Liver (tissue), 3 donors: ENCODE data around the gene IARS1.

Source experiments
- ATF3 ChIP-seq: IDR thresholded peaks from 2 replicates; pipeline ENCODE4 v1.6.1; 2016; ENCODE audit warnings: antibody characterized with exemption
- CTCF ChIP-seq: fragments of 150-350 bp; IDR thresholded peaks from 2 replicates; pipeline ENCODE4 v1.5.1; 2017; ENCODE audit warnings: improper control_type of control experiment, low read depth, low read length; ENCODE audit not compliant: missing input control
- GABPA ChIP-seq, 2 donors: IDR thresholded peaks in 1 of 2; conservative IDR thresholded peaks in 1 of 2; 2 replicates each; pipeline ENCODE4 v1.6.1; 2016; ENCODE audit warnings: antibody characterized with exemption in 2 of 2, mild to moderate bottlenecking in 1 of 2, moderate library complexity in 1 of 2
- HNF4A ChIP-seq, 2 donors: conservative IDR thresholded peaks; 2 replicates each; pipeline ENCODE4 v1.6.1; 2016; ENCODE audit warnings: antibody characterized with exemption in 2 of 2, mild to moderate bottlenecking in 2 of 2
- JUND ChIP-seq, 2 donors: IDR thresholded peaks; 2 replicates each; pipeline ENCODE4 v1.6.1; 2016; ENCODE audit warnings: antibody characterized with exemption in 2 of 2
- MAX ChIP-seq: IDR thresholded peaks from 2 replicates; pipeline ENCODE4 v1.6.1; 2016; ENCODE audit warnings: antibody characterized with exemption
- RAD21 ChIP-seq, 2 donors: IDR thresholded peaks; 2 replicates each; pipeline ENCODE4 v1.6.1; 2016; ENCODE audit warnings: antibody characterized with exemption in 2 of 2, mild to moderate bottlenecking in 2 of 2
- REST ChIP-seq: IDR thresholded peaks from 2 replicates; pipeline ENCODE4 v1.6.1; 2016; ENCODE audit warnings: antibody characterized with exemption, mild to moderate bottlenecking
- SP1 ChIP-seq: IDR thresholded peaks from 2 replicates; pipeline ENCODE4 v1.6.1; 2018; ENCODE audit warnings: antibody characterized with exemption, mild to moderate bottlenecking
- TAF1 ChIP-seq: conservative IDR thresholded peaks from 2 replicates; pipeline ENCODE4 v1.6.1; 2016; ENCODE audit warnings: antibody characterized with exemption, mild to moderate bottlenecking
- YY1 ChIP-seq: IDR thresholded peaks from 2 replicates; pipeline ENCODE4 v1.6.1; 2016; ENCODE audit warnings: antibody characterized with exemption, mild to moderate bottlenecking
- ZBTB33 ChIP-seq: IDR thresholded peaks from 2 replicates; pipeline ENCODE4 v1.6.1; 2016; ENCODE audit warnings: antibody characterized with exemption
- donor health status: healthy.
- donor health status: healthy.

GRCh38 chr9:92290785-92291429 lies 2.6 kb downstream of the IARS1 start:
- TF ChIP-seq ATF3 (no peak), CTCF (no peak), TAF1 (no peak), GABPA (IDR thresholded peaks at IDR 0.05 in 1 of 2, conservative IDR thresholded peaks at IDR 0.05 in 1 of 2) (no peak), ZBTB33 (no peak), JUND (IDR thresholded peaks at IDR 0.05) (no peak), YY1 (no peak), MAX (no peak), RAD21 (IDR thresholded peaks at IDR 0.05) (no peak), REST (no peak), SP1 (no peak), HNF4A (conservative IDR thresholded peaks at IDR 0.05) (no peak)
